Activated B cell treated with CpG ODN at 0.5 μM for 24 hours (primary cell): ENCODE results near the gene NEDD4. TPM values are rescaled to one million over a fixed set of nuclear protein-coding genes. Genes with fewer than 3 reads are reported as not detected.

Source experiments
- ATAC-seq: fragments of 200-7000 bp; cut with Tn5 transposase; one replicate; pipeline ENCODE4 v1.10.0; 2021; ENCODE audit warnings: low read depth, mild to moderate bottlenecking, moderate library complexity
- CTCF ChIA-PET: fragments of 350-600 bp; sonication (Branson Sonifier 250); formaldehyde crosslinking; loops from one replicate; lab custom pipeline; 2021; ENCODE audit warnings: antibody characterized with exemption; lab: Charles Lee
- POLR2A ChIA-PET: fragments of 350-600 bp; sonication (Branson Sonifier 250); formaldehyde crosslinking; loops from one replicate; lab custom pipeline; 2021; ENCODE audit warnings: antibody characterized with exemption; lab: Charles Lee
- DNase-seq: peaks from one replicate; pipeline ENCODE4 v3.0.0; 2022
- H3K27ac Mint-ChIP-seq: one replicate; pipeline ENCODE4 v1.8.0; 2020; ENCODE audit warnings: mixed read lengths
- H3K27me3 Mint-ChIP-seq: one replicate; pipeline ENCODE4 v1.8.0; 2021; ENCODE audit warnings: mixed read lengths
- H3K36me3 Mint-ChIP-seq: one replicate; pipeline ENCODE4 v1.8.0; 2021; ENCODE audit warnings: low read depth, mixed read lengths
- H3K4me1 Mint-ChIP-seq: one replicate; pipeline ENCODE4 v1.8.0; 2021; ENCODE audit warnings: mixed read lengths
- H3K4me3 Mint-ChIP-seq: one replicate; pipeline ENCODE4 v1.8.0; 2020; ENCODE audit warnings: mild to moderate bottlenecking, mixed read lengths
- H3K9me3 Mint-ChIP-seq: one replicate; pipeline ENCODE4 v1.8.0; 2020; ENCODE audit warnings: mixed read lengths
- intact Hi-C: fragments of 100-400 bp; cut with micrococcal nuclease; formaldehyde crosslinking; loops from one replicate; pipeline ENCODE4 v1.15.1; 2024
- total RNA-seq: library from RNA; stranded (reverse); gene quantifications from 2 replicates; pipeline ENCODE4 v1.2.3, GENCODE V29; 2022
- TF ChIP-seq, protein P1 (sequence below): fragments of 200-600 bp; IDR thresholded peaks from one replicate; pipeline ENCODE4 v1.8.0; 2022; ENCODE audit warnings: antibody characterized with exemption, mild to moderate bottlenecking

The NEDD4 gene
- total RNA-seq, 1 donor from 2014 or later, result 0.47 TPM

DNA sequence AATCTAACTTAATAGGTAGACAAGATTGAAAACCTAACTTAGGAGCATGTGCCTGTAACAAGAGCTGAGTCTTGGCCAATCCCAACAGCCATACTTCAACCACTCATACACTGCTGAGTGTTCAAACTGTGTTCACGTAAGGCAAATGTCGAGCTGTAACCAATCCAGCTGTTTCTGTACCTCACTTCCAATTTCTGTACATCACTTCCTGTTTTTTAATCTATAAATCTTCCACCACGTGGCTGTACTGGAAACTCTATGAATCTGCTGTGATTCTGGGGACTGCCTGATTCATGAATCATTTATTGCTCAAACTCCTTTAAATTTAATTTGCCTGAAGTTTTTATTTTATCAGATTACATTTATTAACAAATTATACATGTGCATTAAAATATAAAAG is 44.6 kb upstream of the NEDD4 start:
- TF ChIP-seq, protein P1, sequence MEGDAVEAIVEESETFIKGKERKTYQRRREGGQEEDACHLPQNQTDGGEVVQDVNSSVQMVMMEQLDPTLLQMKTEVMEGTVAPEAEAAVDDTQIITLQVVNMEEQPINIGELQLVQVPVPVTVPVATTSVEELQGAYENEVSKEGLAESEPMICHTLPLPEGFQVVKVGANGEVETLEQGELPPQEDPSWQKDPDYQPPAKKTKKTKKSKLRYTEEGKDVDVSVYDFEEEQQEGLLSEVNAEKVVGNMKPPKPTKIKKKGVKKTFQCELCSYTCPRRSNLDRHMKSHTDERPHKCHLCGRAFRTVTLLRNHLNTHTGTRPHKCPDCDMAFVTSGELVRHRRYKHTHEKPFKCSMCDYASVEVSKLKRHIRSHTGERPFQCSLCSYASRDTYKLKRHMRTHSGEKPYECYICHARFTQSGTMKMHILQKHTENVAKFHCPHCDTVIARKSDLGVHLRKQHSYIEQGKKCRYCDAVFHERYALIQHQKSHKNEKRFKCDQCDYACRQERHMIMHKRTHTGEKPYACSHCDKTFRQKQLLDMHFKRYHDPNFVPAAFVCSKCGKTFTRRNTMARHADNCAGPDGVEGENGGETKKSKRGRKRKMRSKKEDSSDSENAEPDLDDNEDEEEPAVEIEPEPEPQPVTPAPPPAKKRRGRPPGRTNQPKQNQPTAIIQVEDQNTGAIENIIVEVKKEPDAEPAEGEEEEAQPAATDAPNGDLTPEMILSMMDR, result no peak
- POLR2A ChIA-PET, result no interaction called here
- ATAC-seq (no peak), DNase-seq (no peak)
- Mint-ChIP-seq H3K27me3 (peaks cover 10% of the 10 kb centered on the region), H3K36me3 (no peaks in the 10 kb centered on the region), H3K4me3 (no peak overlapping the region), H3K4me1 (peaks cover 8% of the 10 kb centered on the region), H3K27ac (no peak overlapping the region), H3K9me3 (no peaks in the 10 kb centered on the region)
- intact Hi-C loops, result no loop called here
- CTCF ChIA-PET, result no interaction called here

DNA sequence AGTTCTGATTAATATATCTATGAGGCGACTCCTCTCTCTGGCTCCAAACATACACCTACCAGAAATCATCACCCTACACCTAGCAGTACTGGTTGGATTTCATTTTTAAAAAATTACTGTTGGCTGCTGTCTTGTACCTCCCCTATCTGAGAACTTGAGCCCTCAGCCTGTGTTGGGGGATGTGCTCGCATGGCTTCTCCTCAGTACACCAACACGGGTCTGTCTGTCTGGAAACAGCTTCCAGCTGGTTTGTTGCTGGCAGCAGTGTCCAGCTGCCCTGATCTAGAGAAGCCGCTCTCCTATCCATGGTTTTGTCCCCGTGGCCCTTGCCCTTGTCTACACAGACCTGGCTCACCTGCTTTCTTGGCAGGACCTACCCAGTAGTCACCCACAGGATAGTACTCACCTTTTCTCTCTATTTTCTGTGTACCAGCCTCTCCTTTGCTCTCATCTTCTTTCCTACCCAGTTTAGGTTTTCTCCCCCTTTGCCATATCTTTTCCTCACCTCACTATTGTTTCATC is 43.2 kb upstream of the NEDD4 start:
- intact Hi-C loops, result no loop called here
- no peaks in the 10 kb centered on the region for H3K36me3 Mint-ChIP-seq
- ChIA-PET CTCF (no interaction called here), POLR2A (no interaction called here)
- no peak overlapping the region for H3K27ac Mint-ChIP-seq
- H3K4me3 Mint-ChIP-seq, result no peak overlapping the region
- no peak for ATAC-seq
- no peaks in the 10 kb centered on the region for H3K9me3 Mint-ChIP-seq
- peaks cover 8% of the 10 kb centered on the region for H3K27me3 Mint-ChIP-seq
- H3K4me1 Mint-ChIP-seq, result peaks cover 6% of the 10 kb centered on the region
- TF ChIP-seq, protein P1, result no peak
- DNase-seq, result no peak

DNA sequence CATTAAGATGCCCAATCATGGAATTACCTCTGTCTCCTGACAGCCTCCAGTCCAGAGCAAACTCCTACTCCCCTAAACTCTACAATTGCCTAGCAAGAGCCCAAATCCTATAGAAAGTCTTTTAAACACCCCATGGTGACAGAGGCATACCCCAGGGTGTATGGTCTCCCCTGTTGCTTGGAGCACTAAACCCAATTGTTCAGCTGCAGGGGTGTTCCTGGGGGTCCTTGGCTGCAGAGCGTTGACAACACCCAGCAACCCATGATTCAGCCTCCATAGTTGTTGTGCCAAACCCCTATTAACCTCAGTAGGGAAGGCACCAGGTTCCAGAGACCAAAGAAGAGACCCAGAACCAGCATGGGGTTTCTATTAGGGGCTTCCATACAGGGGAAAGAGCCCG is 41.8 kb upstream of the NEDD4 start:
- Mint-ChIP-seq H3K4me1 (peaks cover 6% of the 10 kb centered on the region), H3K27ac (no peak overlapping the region)
- CTCF ChIA-PET, result no interaction called here

DNA sequence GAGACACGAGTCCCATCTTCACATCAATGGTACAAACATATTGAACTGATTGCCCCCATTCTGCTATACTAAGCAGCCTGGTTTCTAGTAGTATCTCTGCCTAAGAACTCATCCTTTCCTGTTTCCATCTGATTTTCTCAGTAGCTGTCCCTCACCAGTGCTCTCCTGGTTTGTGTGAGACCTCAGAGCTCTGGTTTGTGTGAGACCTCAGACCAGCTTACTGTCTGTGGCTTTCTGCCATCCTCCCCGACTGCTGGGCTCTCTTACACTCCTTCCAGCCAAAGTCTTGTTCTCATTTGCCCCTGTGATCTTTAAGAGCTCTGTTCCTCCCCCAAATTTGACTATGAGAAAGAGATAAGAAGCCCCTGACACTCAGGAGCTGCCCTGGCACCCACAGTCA is 41.1 kb upstream of the NEDD4 start:
- Mint-ChIP-seq H3K9me3 (no peaks in the 10 kb centered on the region), H3K36me3 (no peaks in the 10 kb centered on the region), H3K27ac (no peak overlapping the region), H3K4me3 (no peak overlapping the region), H3K27me3 (peaks cover 12% of the 10 kb centered on the region), H3K4me1 (peaks cover 6% of the 10 kb centered on the region)
- ChIA-PET POLR2A (no interaction called here), CTCF (no interaction called here)
- DNase-seq (no peak), ATAC-seq (no peak)
- TF ChIP-seq, protein P1, result no peak
- intact Hi-C loops, result no loop called here

More for the DNA sequence above, 41.8 kb upstream of the NEDD4 start:
- TF ChIP-seq, protein P1, result no peak
- DNase-seq (no peak), ATAC-seq (no peak)
- POLR2A ChIA-PET, result no interaction called here
- Mint-ChIP-seq H3K27me3 (peaks cover 12% of the 10 kb centered on the region), H3K4me3 (no peak overlapping the region), H3K9me3 (no peaks in the 10 kb centered on the region), H3K36me3 (no peaks in the 10 kb centered on the region)
- intact Hi-C loops, result no loop called here

DNA sequence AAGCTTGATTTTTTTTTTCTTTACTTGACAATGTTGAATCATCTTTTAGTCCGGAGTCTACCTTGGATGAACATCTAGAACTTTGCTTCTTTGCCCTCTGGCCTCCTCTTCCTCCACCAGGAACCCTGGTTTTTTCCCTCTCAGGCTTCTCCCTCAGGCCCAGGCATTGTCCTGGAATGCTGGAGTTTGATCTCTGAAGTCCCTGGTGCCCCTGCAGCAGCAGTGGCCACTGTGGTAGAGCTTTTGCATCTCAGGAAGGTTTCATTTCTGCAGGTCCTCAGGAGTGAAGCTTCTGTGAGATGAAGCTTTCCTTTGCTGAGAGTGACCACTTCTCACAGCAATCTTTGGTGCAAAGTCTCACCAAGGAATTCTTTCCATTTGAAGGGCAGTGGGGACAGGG is 39.0 kb upstream of the NEDD4 start:
- CTCF ChIA-PET, result no interaction called here

More for the DNA sequence above, 39.0 kb upstream of the NEDD4 start:
- intact Hi-C loops, result no loop called here
- no peak for ATAC-seq
- POLR2A ChIA-PET, result no interaction called here
- Mint-ChIP-seq H3K36me3 (no peaks in the 10 kb centered on the region), H3K4me1 (no peaks in the 10 kb centered on the region), H3K9me3 (no peaks in the 10 kb centered on the region), H3K4me3 (no peak overlapping the region), H3K27ac (no peak overlapping the region), H3K27me3 (peaks cover 12% of the 10 kb centered on the region)
- no peak for DNase-seq
- TF ChIP-seq, protein P1, result no peak
